ENCODE data around the gene MID2.

Gene MID2

GRCh38 chrX:107971636-107972035 lies 146.0 kb downstream of the MID2 start:
- DNase-seq: no peak

Measured in islet precursor cell (in vitro differentiated cells).